Activated CD4-positive, CD25-positive, alpha-beta regulatory T cell treated with anti-CD3 and anti-CD28 coated beads, Interleukin-2, amount 50 U/mL, for 72 hours (primary cell): ENCODE data around the gene ATP2C2.
"Not testable (repeated sequence)": the region's sequence is repeated elsewhere in the genome, so short reads cannot be mapped to it uniquely, and the experiment has no call there.

ENCODE experiments used
- DNase-seq: peaks from one replicate; pipeline ENCODE4 v3.0.0; 2021

ATP2C2 gene

DNA sequence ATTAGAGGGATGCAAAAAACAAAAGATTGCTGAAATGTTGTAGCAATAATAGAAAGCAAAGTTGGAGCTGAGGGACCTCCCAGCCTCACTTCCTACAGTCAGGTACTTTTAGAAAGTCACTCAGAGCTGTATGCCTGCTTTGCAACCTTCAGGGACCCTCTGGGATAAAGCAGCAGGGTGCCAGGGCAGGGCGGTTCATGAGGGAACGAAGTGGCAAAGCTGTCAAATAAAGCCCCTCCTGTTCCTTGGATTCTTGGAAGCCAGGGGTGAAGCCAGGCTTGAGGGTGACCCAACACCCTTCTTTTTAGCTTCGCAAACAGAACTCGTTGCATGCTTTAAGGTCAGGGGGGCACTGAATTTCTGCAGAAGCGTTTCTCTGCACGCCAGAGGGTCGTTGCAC is 767 bp downstream of the ATP2C2 start:
- no peak for DNase-seq

DNA sequence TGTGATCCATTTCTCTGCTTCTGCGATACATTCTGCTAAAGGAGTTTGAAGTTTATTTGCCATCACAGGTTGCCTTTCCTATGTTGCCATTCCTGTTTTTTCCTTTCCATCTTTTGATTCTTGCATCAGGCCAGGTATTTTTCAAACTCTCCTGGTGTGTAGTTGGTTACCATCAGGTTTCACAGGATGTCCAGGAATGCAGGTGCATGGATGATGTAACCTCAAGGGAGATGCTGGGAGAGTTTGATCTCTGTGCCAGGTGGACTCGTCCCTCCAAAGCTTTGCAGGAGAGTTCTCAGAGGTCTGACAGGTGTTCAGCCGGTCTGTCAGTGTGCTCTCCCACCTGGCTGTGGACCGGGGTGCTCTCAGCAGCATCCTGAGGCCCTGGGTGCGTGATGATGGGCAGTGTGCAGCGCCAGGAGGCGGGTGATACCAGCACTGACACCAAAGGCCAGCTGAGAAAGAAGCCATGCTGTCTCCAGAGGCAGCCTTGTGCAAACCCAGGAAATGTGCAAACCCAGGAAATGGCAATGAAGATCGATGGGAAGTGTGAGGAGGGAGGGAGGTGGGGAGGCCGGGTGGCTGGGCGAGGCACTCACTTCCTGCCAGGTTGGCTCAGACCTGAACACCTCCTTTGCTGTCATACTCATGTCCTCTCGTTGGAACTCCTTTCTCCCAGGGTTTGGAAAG is 1.7 kb downstream of the ATP2C2 start:
- no peak for DNase-seq

DNA sequence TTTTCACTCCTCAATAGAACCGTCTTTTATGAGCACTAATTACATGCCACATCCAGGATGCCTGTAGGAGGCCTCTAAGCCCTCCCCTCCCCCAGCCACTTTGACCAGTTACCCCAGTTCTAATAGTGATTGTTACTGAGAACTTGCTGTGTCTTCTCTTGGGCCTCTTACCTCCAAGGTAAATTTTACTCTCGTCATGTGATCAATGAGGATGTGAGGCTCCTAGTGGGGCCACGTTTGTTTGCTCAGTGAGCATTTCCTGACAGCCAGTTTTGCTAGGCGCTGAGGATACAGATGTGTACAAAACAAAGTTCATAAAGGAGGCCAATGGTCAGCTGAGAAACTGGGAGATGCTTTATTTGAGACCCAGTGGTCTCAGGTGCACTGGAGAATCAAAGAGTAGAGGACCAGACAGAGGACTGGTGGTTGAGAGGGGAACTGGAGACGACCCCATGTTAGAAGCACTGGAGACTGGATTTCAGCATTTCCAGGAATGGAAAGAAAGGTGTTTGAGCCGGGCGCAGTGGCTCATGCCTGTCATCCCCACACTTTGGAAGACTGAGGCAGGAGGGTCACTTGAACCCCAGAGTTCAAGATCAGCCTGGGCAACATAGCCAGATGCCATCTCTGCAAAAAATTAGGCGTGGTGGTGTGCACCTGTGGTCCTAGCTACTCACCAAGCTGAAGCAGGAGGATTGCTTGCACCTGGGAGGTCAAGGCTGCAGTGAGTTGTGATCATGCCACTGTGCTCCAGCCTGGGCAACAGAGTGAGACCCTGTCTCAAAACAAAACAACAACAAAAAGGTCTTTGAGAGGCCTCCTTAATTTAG is 2.6 kb downstream of the ATP2C2 start:
- DNase-seq = no peak

DNA sequence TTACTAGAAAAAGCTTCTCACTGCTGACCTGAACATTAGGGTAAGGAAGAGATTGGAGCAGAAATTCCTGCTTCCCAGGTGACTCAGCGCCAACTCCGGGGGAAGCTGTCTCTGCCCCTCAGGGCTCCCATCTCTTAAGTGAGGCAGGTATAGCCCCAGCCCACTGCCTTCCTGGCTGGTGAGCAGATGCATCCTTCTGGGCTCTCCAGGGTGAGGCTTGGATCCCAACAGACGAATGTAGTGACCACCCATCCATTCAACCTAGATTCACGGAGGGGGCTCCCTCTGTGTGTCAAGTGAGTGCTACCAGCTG is 3.2 kb downstream of the ATP2C2 start:
- DNase-seq = no peak

DNA sequence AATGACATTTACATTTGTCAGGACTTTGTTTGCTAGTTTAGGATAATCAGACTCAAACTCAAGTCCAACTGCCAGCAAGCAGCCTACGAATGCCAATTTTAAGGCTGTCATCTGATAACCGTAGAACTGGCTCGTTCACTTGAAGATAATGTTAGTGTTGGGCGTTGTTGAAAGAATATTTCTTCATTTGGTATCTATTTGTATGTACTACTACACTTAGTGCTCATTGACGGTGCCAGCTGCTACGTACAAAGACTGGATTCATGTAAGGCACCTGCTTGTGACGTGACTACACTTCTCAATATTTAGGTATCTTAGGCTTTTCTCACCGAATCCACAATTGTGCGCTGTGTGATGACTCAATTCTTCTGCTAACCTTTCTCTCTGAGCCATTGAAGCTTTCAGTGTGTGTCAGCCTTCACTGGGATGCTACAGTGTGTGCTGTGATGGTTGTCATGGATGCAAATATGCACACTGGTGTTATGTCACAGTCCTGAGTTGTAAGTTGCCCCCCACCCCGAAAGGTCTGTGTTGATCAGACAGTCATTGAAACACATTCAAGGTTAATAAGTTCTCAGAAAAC is 5.7 kb downstream of the ATP2C2 start:
- DNase-seq = no peak

DNA sequence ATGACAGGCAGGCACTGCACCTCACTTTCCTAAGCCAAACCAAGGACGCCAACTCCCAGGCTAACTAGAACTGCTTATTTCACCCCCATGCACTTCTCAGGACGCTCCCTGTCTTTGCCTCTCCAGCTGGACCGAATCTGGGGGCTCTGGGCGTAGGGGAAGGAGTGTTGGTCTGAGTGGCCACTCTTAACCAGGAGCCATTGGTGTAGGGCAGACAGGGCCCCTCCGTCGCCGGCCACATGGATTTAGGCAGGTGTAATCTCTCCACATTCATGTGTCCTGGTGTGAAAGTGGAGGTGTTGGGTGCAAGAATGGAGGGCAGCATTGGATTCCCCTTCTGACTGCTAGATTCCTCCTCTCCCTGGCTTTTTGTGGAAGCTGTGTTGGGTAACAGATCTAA is 9.8 kb downstream of the ATP2C2 start:
- no peak for DNase-seq

DNA sequence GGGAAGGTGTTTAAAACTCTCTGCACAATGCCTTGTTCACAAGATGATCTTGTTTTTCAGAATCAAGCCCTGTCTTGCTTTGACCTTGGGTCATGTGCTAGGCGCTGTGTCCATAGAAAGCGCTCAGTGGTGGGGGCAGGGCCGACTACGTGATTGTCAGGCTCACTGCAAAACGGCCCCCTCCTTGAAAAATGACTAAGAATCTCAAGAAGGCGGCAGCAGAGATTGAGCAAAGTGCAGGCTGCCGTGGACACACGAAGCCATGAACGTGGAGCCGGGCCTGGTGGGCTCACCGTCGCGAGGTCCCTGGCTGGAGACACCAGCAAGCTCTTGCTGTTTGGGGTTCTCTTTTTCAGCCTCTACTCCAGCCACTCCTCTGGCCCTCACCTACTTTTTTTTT is 10.2 kb downstream of the ATP2C2 start:
- no peak for DNase-seq

DNA sequence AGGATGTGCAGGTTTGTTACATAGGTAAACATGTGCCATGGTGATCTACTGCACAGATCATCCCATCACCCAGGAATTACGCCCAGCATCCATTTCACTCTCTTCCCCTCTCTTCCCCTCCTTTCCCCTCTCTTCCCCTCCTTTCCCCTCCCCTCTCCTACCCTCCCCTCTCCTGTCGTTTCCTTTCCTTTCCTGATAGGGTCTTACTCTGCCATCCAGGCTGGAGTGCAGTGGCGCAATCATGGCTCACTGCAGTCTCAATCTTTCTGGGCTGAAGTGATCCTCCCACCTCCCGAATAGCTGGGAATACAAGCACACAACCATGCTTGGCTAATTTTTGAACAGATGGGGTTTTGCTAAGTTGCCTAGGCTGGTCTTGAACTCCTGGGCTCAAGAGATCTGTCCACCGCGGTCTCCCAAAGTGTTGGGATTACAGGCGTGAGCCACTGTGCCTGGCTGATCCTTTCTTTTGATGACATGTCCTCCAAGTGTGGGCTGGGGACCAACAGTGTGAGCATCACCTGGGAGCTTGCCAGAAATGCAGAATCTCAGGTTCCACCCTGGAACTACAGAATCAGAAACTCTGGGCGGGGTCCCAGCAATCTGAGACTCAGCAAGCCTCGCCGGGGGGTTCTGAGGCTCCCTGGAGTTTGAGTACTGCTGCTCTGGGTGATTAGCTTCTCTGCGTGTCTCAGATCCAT is 10.8 kb downstream of the ATP2C2 start:
- no peak for DNase-seq

DNA sequence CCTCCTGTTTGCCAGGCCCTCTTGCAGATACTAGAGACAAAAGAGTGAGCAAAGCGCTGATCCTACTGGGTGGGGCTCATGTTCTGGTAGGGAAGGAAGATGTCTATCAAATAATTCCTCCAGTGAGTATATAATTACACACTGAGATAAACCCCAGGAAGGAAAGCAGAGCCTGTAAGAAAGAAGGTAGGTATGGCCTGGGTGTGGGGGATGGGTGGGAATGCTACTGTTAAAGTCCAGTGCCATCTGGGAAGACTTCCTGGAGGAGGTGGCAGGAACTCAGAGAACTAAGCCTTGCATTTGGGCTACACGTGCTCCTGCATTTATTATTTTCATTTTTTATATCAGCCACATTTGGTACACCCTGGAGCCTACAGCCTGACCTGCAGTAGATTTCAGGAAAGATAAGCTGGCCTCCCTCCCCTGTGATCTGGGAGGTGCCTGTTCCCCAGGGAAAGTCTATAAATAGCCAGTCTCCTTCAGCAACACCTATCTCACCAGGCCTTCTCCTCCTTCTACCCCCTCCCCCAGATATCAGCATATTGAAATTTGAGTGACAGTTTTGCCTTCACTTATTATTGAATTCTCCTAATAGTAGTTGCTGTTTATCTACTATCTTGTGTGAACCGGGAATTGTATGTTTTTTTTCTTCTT is 11.5 kb downstream of the ATP2C2 start:
- DNase-seq = no peak

DNA sequence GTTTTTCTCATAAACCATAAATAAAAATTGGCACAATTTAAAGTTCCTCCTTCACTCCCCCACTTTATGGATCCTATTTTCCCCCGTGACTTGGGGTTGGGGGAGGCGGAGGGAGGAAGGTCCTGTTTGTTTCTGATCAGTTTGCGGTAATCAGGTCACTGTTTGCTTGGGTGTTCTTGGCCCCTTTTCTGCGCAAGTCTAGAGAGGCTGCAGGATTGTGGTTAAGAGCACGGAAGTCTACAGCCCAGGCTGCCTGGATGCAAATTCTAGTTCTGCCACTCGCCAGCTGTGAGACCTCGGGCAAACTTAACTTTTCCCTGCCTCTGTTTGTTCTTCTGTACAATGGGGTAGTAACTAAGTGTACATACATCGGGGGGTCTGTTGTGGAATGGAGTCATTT is 12.1 kb downstream of the ATP2C2 start:
- no peak for DNase-seq

DNA sequence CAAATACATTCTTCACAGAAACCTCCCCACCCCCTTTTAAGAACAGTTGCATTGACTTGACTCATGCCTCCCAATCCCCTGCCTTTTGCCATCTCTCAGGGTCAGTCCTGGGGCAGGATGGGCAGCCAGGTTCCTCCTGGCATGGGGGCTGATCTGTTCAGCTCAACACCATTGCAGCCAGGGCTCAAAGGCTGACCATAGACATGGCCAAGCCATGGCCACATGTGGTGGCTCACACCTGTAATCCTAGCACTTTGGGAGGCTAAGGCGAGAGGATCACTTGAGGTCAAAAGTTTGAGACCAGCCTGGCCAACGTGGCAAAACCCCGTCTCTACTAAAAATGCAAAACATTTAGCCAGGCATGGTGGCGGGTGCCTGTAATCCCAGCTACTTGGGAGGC is 14.1 kb downstream of the ATP2C2 start:
- DNase-seq = no peak

DNA sequence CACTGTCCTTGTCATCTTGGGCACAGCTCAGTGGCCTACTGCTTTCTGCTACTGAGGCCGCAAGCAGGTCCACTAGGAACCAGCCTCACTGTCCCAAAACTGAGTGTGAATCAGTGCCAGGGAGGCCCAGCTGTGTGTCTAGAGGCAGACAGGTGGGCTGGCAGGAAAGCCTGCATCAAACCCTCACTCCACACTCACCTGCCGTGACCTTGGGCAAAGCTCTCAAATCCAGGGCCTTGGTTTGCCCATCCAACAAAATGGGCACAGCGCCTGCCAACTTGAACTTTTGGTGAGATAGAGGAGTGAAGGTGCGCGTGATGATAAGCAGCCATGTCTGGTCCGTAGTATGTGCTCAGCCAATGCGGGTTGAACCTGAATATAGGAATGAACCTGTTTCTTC is 14.8 kb downstream of the ATP2C2 start:
- no peak for DNase-seq

DNA sequence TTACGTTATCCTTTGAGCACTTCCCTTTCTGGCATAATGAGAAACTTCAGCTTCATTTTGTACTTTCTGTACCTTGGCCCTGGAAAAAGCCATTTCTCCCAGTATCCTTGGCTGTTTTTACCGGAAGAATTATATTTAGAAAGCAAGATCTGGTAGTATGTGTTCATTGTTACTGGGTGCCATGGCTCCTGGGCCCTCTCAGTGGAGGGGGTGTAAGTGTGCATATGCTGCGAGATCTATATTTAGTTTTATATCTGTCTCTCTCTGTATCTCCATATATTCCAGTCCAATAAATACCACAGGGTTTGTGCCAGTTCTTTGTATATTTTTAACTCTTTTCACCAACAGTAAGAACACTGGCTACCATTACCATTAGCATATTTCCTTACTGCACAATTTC is 17.7 kb downstream of the ATP2C2 start:
- no peak for DNase-seq

DNA sequence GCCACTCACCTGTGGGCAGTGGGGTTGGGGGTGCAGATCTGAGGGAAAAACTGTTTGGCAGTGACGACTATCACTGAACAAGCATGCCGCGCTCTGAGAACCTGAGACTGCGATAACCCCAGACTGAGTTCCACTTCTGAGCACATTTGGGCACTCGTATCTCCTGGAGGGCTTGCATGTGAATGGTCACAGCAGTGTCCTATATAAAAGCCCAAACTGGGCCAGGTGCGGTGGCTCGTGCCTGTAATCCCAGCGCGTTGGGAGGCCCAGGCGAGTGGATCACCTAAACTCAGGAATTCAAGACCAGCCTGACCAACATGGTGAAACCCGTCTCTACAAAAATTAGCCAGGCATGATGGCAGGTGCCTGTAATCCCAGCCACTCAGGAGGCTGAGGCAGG is 18.7 kb downstream of the ATP2C2 start:
- DNase-seq = no peak

DNA sequence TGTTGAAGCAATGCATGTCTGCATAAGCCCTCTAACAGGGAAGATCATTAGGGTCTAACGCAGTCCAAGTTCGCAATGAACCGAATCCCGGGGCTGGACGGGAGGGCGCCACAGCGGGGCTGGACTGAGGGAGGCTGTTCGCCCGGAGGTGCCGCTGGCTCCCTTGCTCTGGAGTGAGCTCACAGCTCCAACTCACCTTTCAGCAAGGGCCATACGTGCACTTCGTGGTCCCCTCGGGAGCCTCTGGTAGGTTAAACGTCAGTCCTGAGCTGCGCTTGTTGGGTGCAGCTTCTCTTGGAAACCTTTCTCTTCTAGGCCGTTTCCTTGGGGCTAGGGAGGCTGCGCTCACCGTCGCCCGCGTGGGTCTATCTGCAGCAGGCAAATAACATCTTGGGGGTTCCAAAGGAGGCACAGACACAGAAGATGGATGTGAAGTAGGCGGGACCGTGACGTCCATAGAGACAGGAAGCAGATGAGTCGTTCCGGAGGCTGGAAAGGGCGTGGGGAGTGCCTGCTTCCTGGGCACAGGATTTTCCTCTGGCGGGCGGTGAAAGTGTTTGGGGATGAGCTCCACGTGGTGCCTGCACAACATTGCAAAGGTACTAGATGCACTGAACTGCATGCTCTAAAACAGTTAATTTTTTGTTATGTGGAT is 21.9 kb downstream of the ATP2C2 start:
- no peak for DNase-seq

DNA sequence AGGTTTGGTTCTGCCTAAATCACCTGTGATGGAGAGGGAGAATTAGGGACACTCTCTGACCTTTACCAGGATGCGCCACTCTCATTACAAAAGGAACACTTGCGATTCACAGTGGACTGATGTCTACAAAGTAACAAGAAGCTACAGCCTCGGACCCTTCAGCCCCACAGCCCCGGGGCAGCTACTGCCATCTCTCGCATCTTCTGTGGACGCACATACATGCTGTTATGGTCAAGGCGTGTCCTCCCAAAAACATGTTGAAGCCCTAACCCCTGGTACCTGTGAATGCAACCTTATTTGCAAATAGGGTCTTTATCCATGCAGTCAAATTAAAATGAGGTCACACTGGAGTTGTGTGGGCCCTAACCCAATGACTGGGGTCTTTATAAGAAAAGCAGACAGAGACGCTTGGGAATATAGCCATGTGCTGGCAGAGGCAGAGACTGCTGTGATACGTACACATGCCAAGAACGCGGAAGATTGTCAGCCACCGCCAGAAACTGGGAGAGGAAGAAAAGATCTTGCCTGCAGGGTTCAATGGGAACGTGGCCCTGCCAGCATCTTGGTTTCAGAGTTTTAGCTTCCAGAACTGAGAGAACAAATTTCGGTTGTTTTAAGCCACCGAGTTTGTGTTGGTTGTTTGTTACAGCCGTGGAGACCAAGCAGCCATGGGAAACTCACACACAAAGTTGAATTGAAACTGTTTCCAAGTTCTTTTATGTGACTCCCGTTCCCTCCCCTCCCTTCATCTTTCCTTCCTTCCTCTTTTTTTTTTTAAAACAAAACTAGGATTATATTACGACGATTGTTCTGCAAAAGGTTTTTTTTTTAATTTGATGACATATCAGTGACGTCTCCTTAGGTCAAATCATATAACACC is 23.1 kb downstream of the ATP2C2 start:
- DNase-seq = no peak

DNA sequence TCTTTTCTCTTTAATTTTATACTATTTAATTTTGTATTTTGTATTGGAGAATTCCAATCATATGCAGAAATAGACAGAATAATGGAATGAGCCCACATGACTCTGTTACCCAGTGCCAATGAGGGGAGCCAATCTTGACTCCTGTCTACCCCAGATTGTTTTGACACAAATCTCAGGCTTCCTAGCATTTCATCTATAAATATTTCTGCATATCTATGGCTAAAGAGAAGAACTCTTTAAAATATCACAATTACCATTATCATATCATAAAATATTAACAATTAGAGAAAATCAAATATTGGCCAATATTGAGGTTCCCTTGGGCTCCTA is 23.7 kb downstream of the ATP2C2 start:
- no peak for DNase-seq

DNA sequence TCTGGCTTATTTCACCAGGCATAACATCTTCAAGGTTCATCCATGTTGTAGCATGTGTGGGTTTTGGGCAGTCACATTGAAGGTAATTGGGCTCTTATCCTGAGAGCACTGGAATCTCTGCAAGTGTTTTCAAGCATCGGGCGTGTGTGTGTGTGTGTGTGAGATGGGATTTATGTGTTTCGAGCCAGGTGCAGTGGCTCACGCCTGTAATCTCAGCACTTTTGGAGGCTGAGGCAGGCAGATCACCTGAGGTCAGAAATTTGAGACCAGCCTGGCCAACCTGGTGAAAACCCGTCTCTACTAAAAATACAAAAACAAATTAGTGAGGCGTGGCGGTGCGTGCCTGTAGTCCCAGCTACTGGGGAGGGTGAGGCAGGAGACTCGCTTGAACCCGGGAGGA is 27.7 kb downstream of the ATP2C2 start:
- not testable (repeated sequence) for DNase-seq

DNA sequence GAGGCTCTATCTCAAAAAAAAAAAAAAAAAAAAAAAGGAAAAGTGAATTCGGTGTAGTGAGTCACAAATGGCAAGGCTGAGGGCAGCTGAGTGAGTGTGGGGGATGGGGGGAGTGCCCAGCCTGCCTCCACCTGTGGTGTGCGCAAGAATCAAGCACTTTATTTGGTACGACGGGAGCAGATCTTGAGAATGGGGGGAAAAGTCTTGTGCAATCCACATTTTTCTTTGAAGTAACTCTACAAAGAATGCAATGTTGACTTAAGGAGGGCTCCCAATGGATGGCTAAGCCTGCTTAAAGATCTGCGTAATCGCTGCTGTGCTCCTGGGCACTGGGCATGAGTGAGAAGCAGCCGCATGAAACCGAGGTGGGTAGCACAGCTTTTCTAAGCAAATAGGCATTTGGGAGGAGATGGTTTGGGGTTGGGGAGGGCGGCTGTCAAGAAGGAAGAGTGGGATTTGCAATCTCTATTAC is 28.2 kb downstream of the ATP2C2 start:
- no peak for DNase-seq

DNA sequence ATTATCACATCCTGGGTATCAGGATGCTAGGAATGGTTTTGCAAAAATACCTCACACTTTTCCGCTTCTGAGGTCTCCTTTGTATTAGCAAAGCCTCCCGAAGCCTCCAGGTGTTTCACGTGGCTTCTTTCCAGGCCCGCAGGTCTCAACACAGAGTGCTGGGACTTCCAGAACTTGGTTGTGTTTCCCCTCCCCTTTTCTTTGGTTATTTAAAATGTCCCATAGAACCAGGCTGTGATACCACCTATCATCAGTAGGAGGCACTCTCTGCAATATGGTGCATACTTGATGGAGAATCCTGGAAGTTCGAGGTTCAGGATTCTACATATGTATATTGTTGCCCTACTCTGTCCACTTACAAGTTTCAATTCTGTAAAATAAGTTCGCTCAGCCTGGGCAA is 28.8 kb downstream of the ATP2C2 start:
- DNase-seq = no peak

DNA sequence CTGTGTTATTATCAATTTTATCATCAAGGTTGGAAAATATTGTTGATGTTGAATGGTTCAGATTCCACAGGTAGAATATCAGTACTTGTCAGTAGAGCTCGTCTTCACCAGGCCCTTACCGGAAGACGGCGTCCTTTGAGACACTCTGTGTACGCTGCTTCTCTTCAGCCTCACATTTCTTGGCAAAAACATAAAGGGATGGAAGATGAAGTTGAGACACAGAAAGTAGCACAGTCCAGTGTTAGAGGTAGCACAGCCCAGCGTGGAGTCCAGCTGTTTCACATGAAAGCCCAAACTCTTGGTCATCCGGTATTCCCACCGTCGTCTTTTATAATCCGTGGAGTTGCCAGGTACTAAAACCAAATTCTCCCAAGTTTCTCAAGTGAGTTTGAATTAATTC is 30.4 kb downstream of the ATP2C2 start:
- DNase-seq = no peak

DNA sequence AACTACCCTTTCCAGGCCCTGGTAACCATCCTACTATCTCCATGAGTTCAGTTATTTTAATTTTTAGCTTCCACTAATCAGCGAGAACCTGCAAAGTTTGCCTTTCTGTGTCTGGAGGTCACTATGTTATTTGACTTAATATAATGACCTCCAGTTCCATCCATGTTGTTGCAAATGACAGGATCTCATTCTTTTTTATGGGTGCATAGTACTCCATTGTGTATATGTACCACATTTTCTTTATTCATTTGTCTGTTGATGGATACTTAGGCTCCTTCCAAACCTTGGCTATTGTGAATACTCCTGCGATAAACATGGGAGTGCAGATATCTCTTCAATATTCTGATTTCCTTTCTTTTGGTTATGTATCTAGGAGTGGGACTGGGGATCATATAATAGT is 31.6 kb downstream of the ATP2C2 start:
- not testable (repeated sequence) for DNase-seq
